HEK293 (cell line): ENCODE measurements around the gene KAT2B.
"Not testable (repeated sequence)": the region's sequence is repeated elsewhere in the genome, so short reads cannot be mapped to it uniquely, and the experiment has no call there.

Experiments
- ZNF785 ChIP-seq: fragments of 450-650 bp; formaldehyde crosslinking; IDR thresholded peaks from 2 replicates; pipeline ENCODE4 v1.5.1; 2016; ENCODE audit warnings: missing biosample characterization, missing genetic modification characterization
- TF ChIP-seq, protein P1 (sequence below): fragments of 450-650 bp; formaldehyde crosslinking; IDR thresholded peaks from 2 replicates; pipeline ENCODE4 v1.5.1; 2016; ENCODE audit warnings: missing biosample characterization, missing genetic modification characterization

DNA sequence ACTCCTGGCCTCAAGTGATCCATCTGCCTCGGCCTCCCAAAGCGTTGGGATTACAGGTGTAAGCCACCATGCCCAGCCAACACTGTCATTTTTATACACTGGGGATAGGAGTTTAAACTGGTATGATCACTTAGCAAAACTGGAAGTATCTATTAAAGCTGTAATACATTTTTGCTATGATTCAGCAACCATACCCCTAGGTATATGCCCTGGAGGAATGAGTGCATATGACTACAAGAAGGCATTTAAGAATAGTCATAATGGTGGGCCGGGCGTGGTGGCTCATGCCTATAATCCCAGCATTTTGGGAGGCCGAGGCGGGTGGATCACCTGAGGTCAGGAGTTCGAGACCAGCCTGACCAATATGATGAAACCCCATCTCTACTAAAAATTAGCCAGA lies 8.3 kb upstream of the KAT2B start:
- TF ChIP-seq, protein P1, sequence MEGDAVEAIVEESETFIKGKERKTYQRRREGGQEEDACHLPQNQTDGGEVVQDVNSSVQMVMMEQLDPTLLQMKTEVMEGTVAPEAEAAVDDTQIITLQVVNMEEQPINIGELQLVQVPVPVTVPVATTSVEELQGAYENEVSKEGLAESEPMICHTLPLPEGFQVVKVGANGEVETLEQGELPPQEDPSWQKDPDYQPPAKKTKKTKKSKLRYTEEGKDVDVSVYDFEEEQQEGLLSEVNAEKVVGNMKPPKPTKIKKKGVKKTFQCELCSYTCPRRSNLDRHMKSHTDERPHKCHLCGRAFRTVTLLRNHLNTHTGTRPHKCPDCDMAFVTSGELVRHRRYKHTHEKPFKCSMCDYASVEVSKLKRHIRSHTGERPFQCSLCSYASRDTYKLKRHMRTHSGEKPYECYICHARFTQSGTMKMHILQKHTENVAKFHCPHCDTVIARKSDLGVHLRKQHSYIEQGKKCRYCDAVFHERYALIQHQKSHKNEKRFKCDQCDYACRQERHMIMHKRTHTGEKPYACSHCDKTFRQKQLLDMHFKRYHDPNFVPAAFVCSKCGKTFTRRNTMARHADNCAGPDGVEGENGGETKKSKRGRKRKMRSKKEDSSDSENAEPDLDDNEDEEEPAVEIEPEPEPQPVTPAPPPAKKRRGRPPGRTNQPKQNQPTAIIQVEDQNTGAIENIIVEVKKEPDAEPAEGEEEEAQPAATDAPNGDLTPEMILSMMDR (tag by site-specific recombination): not testable (repeated sequence)
- not testable (repeated sequence) for TF ChIP-seq ZNF785 (tag by site-specific recombination)
